Kidney capillary endothelial cell (primary cell): ENCODE measurements around the gene ANO9.
A peak's percentile ranks its signal among the peaks of the same experiment; 100 is the strongest.
"Not testable (repeated sequence)": the region's sequence is repeated elsewhere in the genome, so short reads cannot be mapped to it uniquely, and the experiment has no call there.

Experiments used
- DNase-seq: peaks from one replicate; pipeline ENCODE4 v3.0.0-alpha.2; 2018; ENCODE audit warnings: low spot score

ANO9 gene

GRCh38 chr11:403021-403760, 38.6 kb downstream of the ANO9 start:
- DNase-seq, result no peak

GRCh38 chr11:401196-401595, 40.6 kb downstream of the ANO9 start:
- not testable (repeated sequence) for DNase-seq

GRCh38 chr11:400241-400689, 41.5 kb downstream of the ANO9 start:
- no peak for DNase-seq

GRCh38 chr11:399731-400211, 42.0 kb downstream of the ANO9 start:
- DNase-seq, result no peak

- DNase-seq, result no peak
Measured at GRCh38 chr11:398826-399225, 43.0 kb downstream of the ANO9 start.

GRCh38 chr11:396948-397548, 44.8 kb downstream of the ANO9 start:
- DNase-seq, result no peak

- no peak for DNase-seq
Measured at GRCh38 chr11:396511-396947, 45.3 kb downstream of the ANO9 start.

GRCh38 chr11:395866-396265, 45.9 kb downstream of the ANO9 start:
- no peak for DNase-seq

- no peak for DNase-seq
Measured at GRCh38 chr11:394858-395655, 46.8 kb downstream of the ANO9 start.

- peak; percentile 30 for DNase-seq
Measured at GRCh38 chr11:394034-394857, 47.6 kb downstream of the ANO9 start, which contains the start of gene PKP3. TSS of gene PKP3 (plus strand) at chr11:394209. CDS start at chr11:394293, 84 bp downstream.

GRCh38 chr11:393219-394033, 48.4 kb downstream of the ANO9 start:
- DNase-seq, result no peak

- DNase-seq, result no peak
Measured at GRCh38 chr11:392102-392777, 49.6 kb downstream of the ANO9 start.

- DNase-seq, result no peak
Measured at GRCh38 chr11:391117-392017, 50.4 kb downstream of the ANO9 start.

GRCh38 chr11:390175-390574, 51.6 kb downstream of the ANO9 start:
- DNase-seq, result no peak

- not testable (repeated sequence) for DNase-seq
Measured at GRCh38 chr11:389369-389768, 52.4 kb downstream of the ANO9 start.

GRCh38 chr11:387193-387793, 54.5 kb downstream of the ANO9 start:
- DNase-seq, result no peak

- DNase-seq, result no peak
Measured at GRCh38 chr11:386483-386882, 55.3 kb downstream of the ANO9 start.

- DNase-seq, result no peak
Measured at GRCh38 chr11:385594-386351, 56.0 kb downstream of the ANO9 start.
